ENCODE results near the gene ADAMTS2.

DNA sequence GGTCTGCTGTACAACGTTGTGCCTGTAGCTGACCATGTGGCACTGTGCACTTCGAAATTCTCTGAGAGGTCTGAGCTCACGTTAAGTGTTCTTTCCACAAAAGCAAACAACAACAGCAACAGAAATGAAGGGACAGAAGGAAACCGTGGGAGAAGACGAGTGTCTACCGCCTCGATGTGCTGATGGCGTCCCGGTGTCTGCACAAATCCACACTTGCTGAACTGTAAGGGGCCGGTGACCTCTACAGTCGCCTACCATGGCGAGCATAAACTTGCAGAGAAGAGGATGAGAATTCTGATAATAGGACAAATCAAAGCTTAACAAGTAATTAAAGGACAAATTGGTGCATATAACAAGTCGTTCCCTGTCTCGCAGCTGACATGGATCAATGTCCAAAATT lies 114.0 kb downstream of the ADAMTS2 start:
- TF ChIP-seq EZH2 (IDR thresholded peaks at IDR 0.05; ENCODE audit: insufficient read depth, poor library complexity, severe bottlenecking) (no peak), EZH2phosphoT487 (IDR thresholded peaks at IDR 0.05; ENCODE audit: insufficient read depth, low read depth) (no peak)
